Measurements from ENCODE around the gene ARHGAP25. TPM values are rescaled to one million over a fixed set of nuclear protein-coding genes. Genes with fewer than 3 reads are reported as not detected.

Gene ARHGAP25
- total and polyA plus RNA-seq, 4 donors: 3.5 to 7.0 (median 5.3) TPM

DNA sequence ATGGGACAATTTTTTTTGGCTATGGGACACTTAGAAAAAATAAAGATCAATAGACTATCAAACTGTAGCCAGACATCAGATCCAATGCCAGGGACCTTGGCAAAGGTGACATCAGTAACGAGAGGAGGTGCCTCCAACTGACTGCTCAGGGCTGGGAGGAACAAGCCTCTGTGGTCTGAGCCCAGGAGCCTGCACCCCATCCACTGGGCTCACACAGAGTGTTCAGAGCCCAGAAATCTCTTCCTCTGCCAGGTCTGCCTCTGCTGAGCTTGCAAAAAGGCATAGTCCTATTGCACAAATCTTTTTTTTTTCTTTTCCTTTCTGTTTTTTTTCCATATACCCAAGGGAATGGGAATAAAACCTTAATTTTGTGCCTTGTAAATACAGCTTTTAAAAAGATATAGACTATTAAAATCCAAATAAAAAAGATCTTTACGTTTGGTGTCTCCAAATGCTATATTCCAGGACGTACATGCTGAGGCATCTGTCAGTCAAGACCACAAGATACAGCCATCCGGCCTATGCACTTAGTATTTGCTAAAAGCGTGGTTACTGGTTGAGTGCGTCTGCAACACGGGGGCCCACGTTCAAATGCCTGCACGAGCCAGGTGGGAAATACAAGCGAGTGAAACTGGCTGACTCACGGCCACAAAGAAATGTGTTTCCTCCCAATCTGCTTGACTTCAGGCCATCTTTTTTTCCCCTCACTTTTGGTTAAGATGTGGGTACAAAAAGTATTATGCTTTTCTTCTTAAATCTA is 7.8 kb upstream of the ARHGAP25 start:
- no peak overlapping the region for H3K27ac ChIP-seq (ENCODE audit: low read depth in 1 of 2, low read length in 2 of 2)
- H3K27me3 ChIP-seq (ENCODE audit: control insufficient read depth in 4 of 4, insufficient read depth in 4 of 4, low read length in 3 of 4): no peaks in the 10 kb centered on the region
- H3K9me3 ChIP-seq (ENCODE audit: control insufficient read depth in 4 of 4, low read length in 3 of 4): no peaks in the 10 kb centered on the region
- TF ChIP-seq HNF4A (conservative IDR thresholded peaks at IDR 0.05): no peak
- TF ChIP-seq, protein P1, sequence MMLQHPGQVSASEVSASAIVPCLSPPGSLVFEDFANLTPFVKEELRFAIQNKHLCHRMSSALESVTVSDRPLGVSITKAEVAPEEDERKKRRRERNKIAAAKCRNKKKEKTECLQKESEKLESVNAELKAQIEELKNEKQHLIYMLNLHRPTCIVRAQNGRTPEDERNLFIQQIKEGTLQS (IDR thresholded peaks at IDR 0.05): no peak
- TF ChIP-seq EGR1 (IDR thresholded peaks at IDR 0.05; ENCODE audit: low read depth in 2 of 2): no peak
- TF ChIP-seq, protein P2, sequence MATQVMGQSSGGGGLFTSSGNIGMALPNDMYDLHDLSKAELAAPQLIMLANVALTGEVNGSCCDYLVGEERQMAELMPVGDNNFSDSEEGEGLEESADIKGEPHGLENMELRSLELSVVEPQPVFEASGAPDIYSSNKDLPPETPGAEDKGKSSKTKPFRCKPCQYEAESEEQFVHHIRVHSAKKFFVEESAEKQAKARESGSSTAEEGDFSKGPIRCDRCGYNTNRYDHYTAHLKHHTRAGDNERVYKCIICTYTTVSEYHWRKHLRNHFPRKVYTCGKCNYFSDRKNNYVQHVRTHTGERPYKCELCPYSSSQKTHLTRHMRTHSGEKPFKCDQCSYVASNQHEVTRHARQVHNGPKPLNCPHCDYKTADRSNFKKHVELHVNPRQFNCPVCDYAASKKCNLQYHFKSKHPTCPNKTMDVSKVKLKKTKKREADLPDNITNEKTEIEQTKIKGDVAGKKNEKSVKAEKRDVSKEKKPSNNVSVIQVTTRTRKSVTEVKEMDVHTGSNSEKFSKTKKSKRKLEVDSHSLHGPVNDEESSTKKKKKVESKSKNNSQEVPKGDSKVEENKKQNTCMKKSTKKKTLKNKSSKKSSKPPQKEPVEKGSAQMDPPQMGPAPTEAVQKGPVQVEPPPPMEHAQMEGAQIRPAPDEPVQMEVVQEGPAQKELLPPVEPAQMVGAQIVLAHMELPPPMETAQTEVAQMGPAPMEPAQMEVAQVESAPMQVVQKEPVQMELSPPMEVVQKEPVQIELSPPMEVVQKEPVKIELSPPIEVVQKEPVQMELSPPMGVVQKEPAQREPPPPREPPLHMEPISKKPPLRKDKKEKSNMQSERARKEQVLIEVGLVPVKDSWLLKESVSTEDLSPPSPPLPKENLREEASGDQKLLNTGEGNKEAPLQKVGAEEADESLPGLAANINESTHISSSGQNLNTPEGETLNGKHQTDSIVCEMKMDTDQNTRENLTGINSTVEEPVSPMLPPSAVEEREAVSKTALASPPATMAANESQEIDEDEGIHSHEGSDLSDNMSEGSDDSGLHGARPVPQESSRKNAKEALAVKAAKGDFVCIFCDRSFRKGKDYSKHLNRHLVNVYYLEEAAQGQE (IDR thresholded peaks at IDR 0.05): no peak
- TF ChIP-seq RXRA (IDR thresholded peaks at IDR 0.05): no peak
- TF ChIP-seq, protein P3, sequence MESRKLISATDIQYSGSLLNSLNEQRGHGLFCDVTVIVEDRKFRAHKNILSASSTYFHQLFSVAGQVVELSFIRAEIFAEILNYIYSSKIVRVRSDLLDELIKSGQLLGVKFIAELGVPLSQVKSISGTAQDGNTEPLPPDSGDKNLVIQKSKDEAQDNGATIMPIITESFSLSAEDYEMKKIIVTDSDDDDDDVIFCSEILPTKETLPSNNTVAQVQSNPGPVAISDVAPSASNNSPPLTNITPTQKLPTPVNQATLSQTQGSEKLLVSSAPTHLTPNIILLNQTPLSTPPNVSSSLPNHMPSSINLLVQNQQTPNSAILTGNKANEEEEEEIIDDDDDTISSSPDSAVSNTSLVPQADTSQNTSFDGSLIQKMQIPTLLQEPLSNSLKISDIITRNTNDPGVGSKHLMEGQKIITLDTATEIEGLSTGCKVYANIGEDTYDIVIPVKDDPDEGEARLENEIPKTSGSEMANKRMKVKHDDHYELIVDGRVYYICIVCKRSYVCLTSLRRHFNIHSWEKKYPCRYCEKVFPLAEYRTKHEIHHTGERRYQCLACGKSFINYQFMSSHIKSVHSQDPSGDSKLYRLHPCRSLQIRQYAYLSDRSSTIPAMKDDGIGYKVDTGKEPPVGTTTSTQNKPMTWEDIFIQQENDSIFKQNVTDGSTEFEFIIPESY (IDR thresholded peaks at IDR 0.05): no peak
- no peak for TF ChIP-seq FOXA2 (IDR thresholded peaks at IDR 0.05)
- TF ChIP-seq, protein P4, sequence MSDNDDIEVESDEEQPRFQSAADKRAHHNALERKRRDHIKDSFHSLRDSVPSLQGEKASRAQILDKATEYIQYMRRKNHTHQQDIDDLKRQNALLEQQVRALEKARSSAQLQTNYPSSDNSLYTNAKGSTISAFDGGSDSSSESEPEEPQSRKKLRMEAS (IDR thresholded peaks at IDR 0.05): no peak
- no peak overlapping the region for H3K4me3 ChIP-seq (ENCODE audit: low read depth in 1 of 3, low read length in 3 of 3)
- no peaks in the 10 kb centered on the region for H3K36me3 ChIP-seq (ENCODE audit: control insufficient read depth in 4 of 4, insufficient read depth in 3 of 4, low read depth in 1 of 4, low read length in 3 of 4)
- H3K4me1 ChIP-seq (ENCODE audit: control insufficient read depth in 4 of 4, insufficient read depth in 4 of 4, low read length in 3 of 4): peaks cover 0 to 5% (median 4%) of the 10 kb centered on the region in 4 donors
- 73% methylated on average over 11 of the region's 11 CpGs for WGBS
- H3K9ac ChIP-seq (ENCODE audit: low read depth in 1 of 2, low read length in 2 of 2): no peak overlapping the region
- DNase-seq (ENCODE audit: low spot score): no peak

DNA sequence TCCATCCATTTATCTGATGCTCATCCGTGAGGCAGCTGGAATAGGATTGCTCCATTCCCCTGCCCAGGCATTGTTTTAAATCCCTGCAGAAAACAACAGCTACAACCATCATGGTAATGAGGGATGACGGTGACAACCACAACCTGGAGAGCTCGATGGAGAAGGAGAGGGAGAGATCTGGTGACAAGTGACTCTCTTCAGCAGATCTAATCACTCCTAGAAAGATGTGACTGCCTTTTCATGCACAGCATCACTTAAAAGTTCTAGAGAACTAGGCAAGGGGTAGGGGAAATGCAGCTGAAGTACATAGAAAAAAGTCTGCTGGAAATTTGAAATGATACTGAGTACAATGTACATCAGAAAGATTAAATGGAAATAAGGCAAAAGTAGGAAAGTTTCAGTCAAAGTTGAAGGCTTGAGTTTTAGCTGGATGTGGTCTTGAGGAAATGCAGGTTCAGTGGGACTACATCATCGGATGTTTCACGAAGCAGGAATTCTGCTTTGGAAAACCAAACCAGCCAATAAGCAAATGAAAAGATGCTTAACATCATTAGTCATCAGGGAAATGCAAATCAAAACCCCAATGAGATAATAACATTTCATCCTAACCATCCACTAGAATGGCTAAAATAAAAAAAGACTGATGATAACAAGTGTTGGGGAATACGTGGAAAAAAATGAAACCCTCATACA is 6.8 kb upstream of the ARHGAP25 start:
- Histone ChIP-seq H3K9me3 (ENCODE audit: control insufficient read depth in 4 of 4, low read length in 3 of 4) (no peaks in the 10 kb centered on the region), H3K36me3 (ENCODE audit: control insufficient read depth in 4 of 4, insufficient read depth in 3 of 4, low read depth in 1 of 4, low read length in 3 of 4) (no peaks in the 10 kb centered on the region), H3K27ac (ENCODE audit: low read depth in 1 of 2, low read length in 2 of 2) (no peak overlapping the region), H3K9ac (ENCODE audit: low read depth in 1 of 2, low read length in 2 of 2) (no peak overlapping the region), H3K4me3 (ENCODE audit: low read depth in 1 of 3, low read length in 3 of 3) (no peak overlapping the region), H3K27me3 (ENCODE audit: control insufficient read depth in 4 of 4, insufficient read depth in 4 of 4, low read length in 3 of 4) (no peaks in the 10 kb centered on the region), H3K4me1 (ENCODE audit: control insufficient read depth in 4 of 4, insufficient read depth in 4 of 4, low read length in 3 of 4) (peaks cover 0 to 5% (median 4%) of the 10 kb centered on the region in 4 donors)
- DNase-seq (ENCODE audit: low spot score): no peak
- 85% methylated on average over 6 of the region's 6 CpGs for WGBS
- TF ChIP-seq, protein P4 (IDR thresholded peaks at IDR 0.05): no peak
- TF ChIP-seq TAF1 (conservative IDR thresholded peaks at IDR 0.05): no peak
- TF ChIP-seq, protein P3 (IDR thresholded peaks at IDR 0.05): no peak
- TF ChIP-seq SP1 (IDR thresholded peaks at IDR 0.05): no peak
- no peak for TF ChIP-seq EGR1 (IDR thresholded peaks at IDR 0.05; ENCODE audit: low read depth in 2 of 2)
- TF ChIP-seq, protein P2 (IDR thresholded peaks at IDR 0.05): no peak
- no peak for TF ChIP-seq NR2F2 (IDR thresholded peaks at IDR 0.05)
- no peak for TF ChIP-seq FOXA1 (IDR thresholded peaks at IDR 0.05)
- TF ChIP-seq RAD21 (IDR thresholded peaks at IDR 0.05): no peak
- TF ChIP-seq RXRA (IDR thresholded peaks at IDR 0.05): no peak
- TF ChIP-seq HNF4A (conservative IDR thresholded peaks at IDR 0.05): no peak
- no peak for TF ChIP-seq HNF4G (IDR thresholded peaks at IDR 0.05)
- TF ChIP-seq, protein P5, sequence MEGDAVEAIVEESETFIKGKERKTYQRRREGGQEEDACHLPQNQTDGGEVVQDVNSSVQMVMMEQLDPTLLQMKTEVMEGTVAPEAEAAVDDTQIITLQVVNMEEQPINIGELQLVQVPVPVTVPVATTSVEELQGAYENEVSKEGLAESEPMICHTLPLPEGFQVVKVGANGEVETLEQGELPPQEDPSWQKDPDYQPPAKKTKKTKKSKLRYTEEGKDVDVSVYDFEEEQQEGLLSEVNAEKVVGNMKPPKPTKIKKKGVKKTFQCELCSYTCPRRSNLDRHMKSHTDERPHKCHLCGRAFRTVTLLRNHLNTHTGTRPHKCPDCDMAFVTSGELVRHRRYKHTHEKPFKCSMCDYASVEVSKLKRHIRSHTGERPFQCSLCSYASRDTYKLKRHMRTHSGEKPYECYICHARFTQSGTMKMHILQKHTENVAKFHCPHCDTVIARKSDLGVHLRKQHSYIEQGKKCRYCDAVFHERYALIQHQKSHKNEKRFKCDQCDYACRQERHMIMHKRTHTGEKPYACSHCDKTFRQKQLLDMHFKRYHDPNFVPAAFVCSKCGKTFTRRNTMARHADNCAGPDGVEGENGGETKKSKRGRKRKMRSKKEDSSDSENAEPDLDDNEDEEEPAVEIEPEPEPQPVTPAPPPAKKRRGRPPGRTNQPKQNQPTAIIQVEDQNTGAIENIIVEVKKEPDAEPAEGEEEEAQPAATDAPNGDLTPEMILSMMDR (IDR thresholded peaks at IDR 0.05; ENCODE audit: low read depth, low read length, missing input control): no peak
- no peak for TF ChIP-seq FOXA2 (IDR thresholded peaks at IDR 0.05)
